PFSK-1 (cell line): ENCODE data around the gene EPN1.

ENCODE experiments used
- POLR2AphosphoS5 ChIP-seq: IDR thresholded peaks from 2 replicates; pipeline ENCODE4 v1.6.1; 2012; ENCODE audit warnings: low read depth, mild to moderate bottlenecking, control low read depth, low read length, moderate library complexity
- REST ChIP-seq, 2 experiments: IDR thresholded peaks; 2 replicates each; pipeline versions ENCODE4 v1.6.1 to v1.8.0; 2011 to 2012; ENCODE audit warnings: low read depth in 2 of 2, low read length in 2 of 2, control low read depth in 1 of 2, inconsistent platforms in 1 of 2, mild to moderate bottlenecking in 1 of 2, moderate library complexity in 1 of 2; ENCODE audit not compliant: insufficient read depth in 1 of 2
- SIN3A ChIP-seq: IDR thresholded peaks from 2 replicates; pipeline ENCODE4 v1.6.1; 2012; ENCODE audit warnings: mild to moderate bottlenecking, low read length, moderate library complexity, borderline replicate concordance; ENCODE audit not compliant: insufficient read depth
- TAF1 ChIP-seq: IDR thresholded peaks from 2 replicates; pipeline ENCODE4 v1.6.1; 2012; ENCODE audit warnings: low read length, control low read depth, borderline replicate concordance; ENCODE audit not compliant: insufficient read depth

GRCh38 chr19:55663846-55664536 is 11.0 kb upstream of the EPN1 start:
- TF ChIP-seq POLR2AphosphoS5 = no peak
- no peak for TF ChIP-seq REST (IDR thresholded peaks at IDR 0.05; ENCODE audit: insufficient read depth in 1 of 2, low read depth in 2 of 2, low read length in 2 of 2)
- no peak for TF ChIP-seq TAF1
- no peak for TF ChIP-seq SIN3A
